Suppressor macrophage (primary cell): ENCODE measurements around the gene ARL3.

Experiments used
- DNase-seq, 4 experiments: peaks; one replicate each; pipeline ENCODE4 v3.0.0-alpha.2; 2020 to 2022

The ARL3 gene

DNA sequence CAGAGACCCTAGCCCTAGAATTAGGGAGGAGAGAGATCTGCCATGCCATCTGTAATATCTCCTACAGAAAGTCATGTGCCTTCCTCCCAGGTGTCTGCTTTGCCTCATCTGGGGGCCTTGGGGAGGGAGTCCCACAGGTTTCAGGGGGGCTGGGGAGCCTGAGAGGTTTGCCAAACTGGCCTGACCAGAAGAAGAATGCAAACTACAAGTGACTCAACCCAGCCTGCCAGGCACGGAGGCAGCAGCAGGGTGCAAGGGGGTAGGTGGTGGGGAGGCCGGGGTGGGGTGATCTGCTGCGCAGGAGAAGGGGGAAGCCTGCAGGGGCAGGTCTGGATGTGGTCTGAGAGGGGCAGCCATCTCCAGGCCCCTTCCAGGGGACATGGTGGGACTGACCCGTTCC is 79.5 kb downstream of the ARL3 start:
- DNase-seq, result no peak

DNA sequence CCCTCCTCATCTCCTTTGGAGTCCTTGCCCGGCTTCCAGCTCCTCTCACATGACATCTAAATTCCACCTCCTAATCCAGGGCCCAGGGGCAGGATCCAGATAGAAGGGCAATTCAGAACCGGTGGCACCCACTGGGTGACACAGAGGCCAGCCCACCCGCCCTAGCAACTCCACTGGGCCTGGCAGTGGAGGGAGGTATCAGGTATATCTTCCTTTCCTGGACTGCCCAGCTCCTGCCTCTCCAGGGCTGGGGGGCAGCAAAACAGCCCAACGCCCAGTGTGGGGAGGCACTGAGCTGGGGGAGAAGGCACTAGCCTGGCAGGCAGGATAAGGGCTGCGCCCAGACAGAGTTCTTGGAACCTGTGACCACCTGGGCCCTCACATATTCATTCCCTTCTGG is 80.3 kb downstream of the ARL3 start:
- DNase-seq, result no peak

DNA sequence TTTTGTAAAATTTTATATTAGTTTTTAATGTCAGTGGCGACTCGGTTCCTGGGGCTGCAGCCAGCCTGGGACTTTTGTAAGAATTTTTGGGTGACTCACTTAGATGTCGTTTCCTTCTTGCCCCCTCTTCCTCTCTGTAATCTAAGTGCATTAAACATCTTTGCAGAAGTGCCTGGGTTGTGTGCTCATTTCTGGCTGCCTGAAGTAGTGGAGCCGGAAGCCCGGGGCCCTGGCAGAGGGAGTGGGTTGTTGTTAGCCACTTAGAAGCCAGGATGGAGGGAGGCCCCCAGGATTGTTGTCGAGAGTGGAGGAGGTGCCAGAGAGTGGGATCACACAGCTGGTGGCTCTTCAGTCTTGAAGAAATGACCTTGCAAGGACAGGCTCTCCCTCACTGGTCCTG is 80.9 kb downstream of the ARL3 start:
- DNase-seq, result peak; percentile 83 to 94 (median 92)

DNA sequence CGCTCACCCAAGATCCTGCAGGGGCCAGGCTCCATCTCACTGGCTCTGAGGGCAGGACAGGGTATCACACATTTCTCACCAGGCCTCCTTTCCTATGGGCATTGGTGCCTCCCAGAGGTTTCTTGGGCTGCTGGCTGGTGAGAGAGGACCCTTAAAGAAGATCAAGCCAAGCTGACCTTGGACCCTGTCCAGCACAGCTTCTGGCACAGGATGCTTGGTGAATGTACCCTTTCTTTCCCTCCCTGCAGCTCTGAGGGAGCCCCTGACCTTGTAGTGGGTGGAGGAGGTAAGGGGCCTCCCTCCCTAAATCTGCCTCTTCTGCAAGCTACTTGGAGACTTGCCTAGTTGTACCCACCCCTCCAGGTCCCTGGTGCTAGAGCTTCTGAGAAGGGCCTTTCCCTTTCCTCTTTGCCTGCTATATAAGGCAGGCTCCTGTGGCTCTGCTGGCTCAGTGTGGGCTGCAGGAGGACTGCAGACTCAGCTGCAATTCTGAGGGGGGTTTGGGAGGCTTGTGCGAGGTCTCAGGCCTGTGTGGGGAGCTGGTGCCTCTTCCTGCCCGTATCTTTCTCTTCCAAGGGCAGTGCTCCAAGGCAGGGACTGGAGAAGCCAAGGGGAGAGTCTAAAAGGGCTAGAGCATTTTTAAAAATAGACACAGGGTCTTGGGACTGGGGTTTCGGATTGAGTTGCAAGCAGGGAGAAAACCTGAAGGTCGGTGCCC is 81.6 kb downstream of the ARL3 start:
- DNase-seq, result peak; percentile 21 to 66 (median 54)

DNA sequence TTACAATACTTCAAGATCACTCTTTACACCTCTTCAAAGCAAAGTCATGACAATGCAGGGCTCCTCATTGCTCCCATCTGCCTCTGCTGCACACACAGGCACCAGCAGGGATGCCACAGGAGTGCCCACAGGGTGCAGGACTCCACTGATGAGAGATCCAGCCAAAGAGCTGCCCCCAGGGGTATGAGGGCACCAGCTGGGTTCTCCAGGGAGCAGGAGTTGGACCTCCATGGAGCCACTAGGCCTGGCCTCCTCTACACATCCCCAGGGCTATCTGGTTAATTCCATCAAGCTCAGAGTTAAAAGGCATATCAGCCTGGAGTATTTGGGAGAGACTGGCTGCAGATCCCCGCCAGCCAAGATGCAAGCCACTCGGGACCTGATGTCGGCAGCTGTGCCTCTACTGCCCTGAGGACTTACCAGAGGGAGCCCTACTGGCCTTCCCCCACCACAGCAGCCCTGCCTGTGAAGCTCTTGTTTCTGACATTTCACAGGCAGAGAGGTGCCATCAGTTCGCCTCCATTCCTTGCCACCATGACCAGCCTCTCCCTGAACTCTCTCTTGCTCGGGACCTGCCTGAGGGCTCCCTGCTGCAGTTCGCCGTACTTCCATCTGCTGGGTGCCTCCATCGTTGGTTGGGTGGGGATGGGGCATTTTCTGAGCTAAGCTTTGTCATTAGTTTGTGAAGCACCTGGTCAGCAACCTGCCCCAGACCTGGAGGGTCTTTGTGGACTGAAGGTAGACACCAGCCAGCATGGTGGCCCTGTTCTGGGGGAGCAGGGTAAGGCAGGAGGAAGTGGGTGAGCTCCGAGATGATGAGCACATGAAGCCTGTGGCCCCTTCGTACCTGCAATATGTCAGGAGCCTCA is 82.4 kb downstream of the ARL3 start:
- no peak for DNase-seq

DNA sequence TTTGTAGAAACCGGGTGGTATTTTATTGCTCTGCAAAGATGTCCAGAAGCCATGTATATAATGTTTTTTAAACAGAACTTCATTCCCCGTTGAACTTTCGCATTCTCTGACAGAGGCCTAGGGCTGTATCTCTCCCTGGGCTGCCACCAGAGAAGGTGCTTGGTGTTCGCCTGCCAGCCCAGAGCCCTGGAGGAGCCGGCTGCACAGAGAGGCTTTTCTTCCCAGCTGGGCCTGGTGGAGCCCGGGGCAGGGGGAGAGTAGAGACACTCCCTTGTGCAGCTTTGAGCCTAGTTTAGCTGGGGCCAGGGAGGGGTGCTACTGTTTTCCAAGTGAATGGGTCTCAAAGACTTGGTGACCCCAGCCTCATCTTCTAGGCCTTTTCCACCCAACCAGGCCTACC is 83.5 kb downstream of the ARL3 start:
- DNase-seq, result no peak

DNA sequence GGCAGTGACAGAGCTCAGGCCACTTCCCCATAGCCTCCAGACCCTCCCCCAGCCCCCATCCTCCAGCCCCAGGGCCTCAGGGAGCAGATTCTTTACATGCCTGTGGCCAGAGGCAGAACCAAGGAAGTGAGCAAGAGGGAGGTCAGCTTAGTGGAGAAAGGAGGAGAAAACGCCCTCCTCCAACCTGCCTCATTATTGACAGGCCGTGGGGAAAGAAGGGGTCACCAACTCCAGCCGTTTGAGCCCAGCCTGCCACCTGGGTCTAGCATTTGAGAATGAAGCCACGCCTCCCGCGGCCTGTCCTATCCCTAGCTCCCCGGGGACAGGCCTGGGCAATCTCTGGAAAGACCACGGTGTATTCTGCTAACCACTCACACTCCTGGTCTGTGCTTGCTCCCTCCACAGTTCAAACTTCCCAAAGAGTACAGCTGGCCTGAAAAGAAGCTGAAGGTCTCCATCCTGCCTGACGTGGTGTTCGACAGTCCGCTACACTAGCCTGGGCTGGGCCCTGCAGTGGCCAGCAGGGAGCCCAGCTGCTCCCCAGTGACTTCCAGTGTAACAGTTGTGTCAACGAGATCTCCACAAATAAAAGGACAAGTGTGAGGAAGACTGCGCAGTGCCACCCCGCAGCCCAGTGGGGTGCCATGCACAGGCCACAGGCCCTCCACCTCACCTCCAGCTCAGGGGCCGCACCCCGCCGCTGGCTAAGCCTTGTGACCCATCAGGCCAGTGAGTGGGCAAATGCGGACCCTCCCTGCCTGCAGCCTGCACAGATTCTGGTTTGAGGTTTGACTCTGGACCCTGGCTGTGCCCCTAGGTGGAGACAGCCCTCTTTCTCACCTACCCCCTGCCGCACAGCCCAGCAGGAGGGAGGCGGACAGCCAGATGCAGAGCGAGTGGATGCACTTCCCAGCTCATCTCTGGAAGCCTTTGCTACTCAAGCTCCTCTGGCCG is 84.3 kb downstream of the ARL3 start:
- no peak for DNase-seq

DNA sequence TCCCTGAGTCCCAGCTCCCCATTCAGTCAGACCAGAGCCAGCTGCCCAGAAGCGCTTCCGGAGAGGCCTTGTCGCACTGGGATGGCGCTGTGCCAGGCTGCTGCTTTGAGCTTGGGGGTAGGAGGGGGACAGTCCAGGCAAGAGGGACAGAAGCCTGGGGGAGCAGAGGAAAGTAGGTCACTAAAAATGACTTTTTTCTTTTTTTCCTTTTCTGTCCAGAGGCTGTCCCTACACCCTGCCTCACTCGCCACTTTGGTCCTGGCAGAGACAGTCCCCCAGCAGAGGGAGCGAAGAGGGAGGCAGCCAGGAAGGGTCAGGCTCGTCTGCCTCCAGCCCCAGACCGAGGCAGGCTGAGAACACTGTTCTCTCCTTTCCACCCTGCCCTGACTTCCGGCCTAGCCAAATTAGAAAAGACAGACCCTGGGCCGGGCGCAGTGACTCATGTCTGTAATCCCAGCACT is 85.7 kb downstream of the ARL3 start:
- no peak for DNase-seq

DNA sequence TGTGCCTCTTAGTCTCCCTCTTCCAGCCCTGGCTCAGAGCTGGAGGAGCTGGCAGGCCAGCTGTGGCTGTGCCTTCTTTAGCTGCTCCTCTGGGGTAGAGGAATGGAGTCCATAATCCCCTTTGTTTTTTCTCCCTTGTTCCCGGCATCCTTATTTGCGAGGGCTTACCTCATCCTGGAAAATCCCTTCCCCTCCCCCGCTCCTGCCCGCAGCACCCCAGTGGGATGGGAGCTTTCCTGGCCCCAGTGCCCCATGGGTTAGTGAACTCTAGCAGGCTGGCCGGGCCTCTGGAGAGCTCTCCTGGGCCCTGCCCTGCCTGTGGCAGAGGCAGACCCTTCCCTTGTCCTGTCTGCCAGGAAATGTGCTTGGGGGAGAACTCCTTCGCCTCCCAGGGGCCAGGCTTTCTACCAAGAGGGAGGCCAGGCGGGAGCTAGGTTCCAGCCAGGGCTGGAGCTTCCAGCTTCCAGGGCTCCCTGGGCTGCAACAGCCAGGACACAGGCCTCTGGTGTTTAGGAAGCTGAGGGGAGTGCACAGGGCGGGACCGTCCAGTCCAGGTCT is 86.4 kb downstream of the ARL3 start:
- DNase-seq, result no peak

DNA sequence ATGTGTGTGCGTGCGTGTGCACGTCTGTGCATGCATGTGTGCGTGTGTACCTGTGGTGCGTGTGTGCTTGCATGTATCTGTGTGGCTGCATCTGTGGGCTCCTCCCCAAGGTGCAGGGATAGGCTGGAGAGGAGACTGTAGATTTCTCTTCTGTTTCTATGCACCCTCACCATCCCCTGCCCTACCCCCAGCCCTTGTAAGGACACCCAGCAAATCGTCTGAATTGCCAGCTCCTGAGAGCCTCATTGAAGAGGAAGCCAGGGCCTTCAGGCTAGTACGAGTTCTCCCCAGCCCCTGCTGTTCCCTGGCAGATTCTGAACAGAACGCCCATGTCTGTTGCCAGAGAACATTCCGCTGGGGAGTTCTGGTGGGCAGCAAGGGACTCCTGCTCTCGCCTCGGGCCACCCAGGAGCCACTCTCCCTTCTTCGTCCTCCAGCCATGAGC is 86.9 kb downstream of the ARL3 start:
- no peak for DNase-seq

DNA sequence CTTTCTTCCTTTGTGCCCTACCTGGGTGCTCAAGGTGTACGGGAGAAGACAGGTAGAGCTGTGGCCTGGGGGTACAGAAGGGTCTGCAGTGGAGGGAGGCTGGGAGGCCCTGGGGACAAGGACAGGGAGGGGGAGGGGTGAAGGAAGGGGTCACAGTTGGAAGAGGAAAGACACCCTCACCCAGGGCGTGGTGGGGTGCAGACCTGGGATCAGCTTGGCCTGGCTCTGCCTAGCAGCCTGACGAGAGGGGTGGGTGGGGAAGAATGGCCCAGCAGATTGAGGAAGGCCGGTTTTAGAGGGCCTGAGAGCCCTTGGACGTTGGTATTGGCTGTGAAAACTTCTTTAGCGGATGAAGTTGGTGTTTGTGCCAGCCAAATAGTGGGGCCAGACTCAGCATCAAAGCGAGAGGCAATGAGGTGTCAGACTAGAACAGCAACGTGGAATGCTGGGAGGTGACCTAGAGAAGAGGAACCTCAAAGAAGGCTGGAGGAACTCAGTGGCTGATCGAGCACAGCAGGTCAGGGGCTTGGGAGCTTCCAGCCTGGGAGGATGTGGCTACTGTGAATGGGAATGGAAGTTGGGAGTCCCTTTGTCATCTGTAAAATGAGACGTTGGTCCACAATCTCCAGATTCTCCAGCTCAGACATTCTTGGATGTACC is 88.0 kb downstream of the ARL3 start:
- peak; percentile 39 to 56 (median 47) for DNase-seq

DNA sequence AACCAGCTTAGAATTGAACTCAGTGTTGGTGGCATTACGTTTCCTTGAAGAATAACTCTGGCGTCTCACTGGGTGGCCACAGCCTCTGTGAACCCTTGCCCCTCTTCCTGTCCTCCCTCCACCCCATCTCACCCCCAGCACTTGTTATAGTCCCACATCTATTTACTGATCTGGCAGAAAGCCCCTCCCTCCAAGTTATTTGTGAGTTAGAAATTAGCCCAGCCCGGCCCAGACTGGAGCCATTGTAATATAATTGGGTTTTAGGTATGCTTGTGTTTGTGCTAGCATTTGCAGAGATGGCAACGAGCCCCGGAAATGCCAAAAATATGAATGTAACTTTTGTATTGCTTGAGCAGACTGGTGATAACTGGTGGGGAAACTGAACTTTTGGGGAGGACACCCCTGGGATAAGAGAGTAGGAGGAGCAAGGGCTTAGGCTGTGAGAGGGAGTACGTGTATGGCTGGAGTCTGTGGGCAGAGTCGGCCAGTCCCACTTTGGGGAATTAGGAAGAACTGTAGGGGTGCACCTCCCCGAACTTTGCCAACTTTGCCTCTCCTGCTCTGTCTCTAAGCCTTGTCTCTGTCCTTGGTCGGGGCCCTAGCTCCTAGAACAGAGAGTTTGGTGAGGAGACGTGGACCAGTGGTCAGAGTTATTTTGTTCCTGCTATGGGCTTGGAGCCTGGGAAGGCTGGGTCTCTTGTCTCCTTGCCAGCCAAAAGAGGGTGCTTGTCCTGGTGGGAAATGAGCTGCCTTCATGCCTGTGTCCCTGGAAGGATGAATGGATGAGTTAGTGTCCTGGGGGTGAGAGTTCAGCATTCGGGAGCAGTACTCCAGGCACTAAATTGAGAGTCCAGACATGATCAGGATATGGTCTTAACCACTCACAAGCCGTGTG is 89.2 kb downstream of the ARL3 start:
- no peak for DNase-seq

DNA sequence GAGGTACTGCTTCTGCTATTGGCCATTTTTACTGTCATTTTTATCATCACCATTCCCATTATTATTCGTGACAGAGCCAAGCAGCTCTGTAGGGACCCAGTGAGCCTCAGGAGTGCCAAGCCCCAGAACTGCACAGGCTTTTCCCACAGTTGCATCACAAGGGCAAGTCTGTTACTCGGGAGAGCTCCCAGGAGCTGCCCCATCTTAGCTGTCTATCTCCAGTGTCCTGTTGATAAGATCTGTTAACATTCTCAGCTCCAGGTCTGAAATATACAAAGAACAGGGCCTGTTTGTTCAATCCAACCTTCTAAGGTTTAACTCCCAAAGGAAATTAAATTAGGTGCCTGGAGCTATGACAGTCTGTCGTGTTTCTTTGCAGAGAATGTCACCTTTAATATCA is 90.1 kb downstream of the ARL3 start:
- DNase-seq, result no peak
